Hepatocyte (in vitro differentiated cells): ENCODE results near the gene CABP2.

Experiments
- EZH2 ChIP-seq: fragments of 200-600 bp; sonication (generic); IDR thresholded peaks from 2 replicates; pipeline ENCODE4 v1.6.1; 2016; ENCODE audit warnings: antibody characterized with exemption, mild to moderate bottlenecking, borderline replicate concordance
- EZH2phosphoT487 ChIP-seq: fragments of 200-600 bp; sonication (generic); IDR thresholded peaks from one replicate; pipeline ENCODE4 v1.6.1; 2018; ENCODE audit warnings: antibody characterized with exemption, mild to moderate bottlenecking, low read depth, moderate library complexity; ENCODE audit not compliant: unreplicated experiment, severe bottlenecking
- TF ChIP-seq, protein P1 (sequence below): fragments of 200-600 bp; sonication (generic); IDR thresholded peaks from 2 replicates; pipeline ENCODE4 v1.5.1; 2016; ENCODE audit warnings: antibody characterized with exemption, mild to moderate bottlenecking; ENCODE audit not compliant: poor library complexity

DNA sequence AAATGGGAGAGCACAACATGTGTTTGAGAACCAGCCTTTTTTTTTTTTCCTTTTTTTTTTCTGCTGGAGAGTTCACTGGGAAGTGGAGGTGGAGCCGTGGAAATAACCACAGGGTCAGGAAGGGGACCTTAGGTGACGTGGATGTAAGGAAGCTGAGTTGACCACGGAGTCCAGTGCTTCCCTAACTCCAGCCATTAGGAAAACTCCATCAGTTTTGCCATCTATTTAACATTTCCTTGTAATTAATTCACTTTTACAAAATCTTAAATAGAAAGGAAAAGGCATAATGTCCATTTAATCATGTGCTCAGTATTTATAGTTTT lies 13.3 kb downstream of the CABP2 start:
- TF ChIP-seq, protein P1, sequence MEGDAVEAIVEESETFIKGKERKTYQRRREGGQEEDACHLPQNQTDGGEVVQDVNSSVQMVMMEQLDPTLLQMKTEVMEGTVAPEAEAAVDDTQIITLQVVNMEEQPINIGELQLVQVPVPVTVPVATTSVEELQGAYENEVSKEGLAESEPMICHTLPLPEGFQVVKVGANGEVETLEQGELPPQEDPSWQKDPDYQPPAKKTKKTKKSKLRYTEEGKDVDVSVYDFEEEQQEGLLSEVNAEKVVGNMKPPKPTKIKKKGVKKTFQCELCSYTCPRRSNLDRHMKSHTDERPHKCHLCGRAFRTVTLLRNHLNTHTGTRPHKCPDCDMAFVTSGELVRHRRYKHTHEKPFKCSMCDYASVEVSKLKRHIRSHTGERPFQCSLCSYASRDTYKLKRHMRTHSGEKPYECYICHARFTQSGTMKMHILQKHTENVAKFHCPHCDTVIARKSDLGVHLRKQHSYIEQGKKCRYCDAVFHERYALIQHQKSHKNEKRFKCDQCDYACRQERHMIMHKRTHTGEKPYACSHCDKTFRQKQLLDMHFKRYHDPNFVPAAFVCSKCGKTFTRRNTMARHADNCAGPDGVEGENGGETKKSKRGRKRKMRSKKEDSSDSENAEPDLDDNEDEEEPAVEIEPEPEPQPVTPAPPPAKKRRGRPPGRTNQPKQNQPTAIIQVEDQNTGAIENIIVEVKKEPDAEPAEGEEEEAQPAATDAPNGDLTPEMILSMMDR: no peak
- TF ChIP-seq EZH2 (no peak), EZH2phosphoT487 (no peak)
